HG02938 (cell line): ENCODE data around the gene IFNA4.
"Not testable (repeated sequence)": the region's sequence is repeated elsewhere in the genome, so short reads cannot be mapped to it uniquely, and the experiment has no call there.

Experiments
- ATAC-seq: cut with Tn5 transposase; IDR thresholded peaks from one replicate; pipeline ENCODE4 v1.9.1; 2021; ENCODE audit warnings: mild to moderate bottlenecking, moderate library complexity; ENCODE audit not compliant: unreplicated experiment

The IFNA4 gene

DNA sequence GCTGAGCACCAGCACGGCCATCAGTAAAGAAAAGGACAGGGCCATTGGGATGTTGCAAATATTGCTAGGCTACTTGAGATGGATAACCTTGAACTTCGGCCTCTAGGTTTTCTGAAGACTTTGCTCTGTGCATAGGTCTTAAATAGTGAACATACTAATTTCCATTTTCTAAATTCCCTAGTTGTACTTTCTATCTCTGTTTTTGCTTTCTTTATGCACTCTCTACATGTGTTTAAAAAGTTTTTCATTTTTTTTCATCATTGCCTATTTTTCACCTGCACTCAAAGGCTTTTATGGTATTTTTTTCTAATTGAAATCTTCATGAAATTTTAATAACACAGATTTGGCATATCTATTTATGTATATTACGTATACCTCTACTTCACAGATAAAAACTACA is at the start of gene IFNA4:
IFNA4 (minus strand) TSS at position 101 of the 400 bp plus-strand sequence; CDS start at position 45, 56 bp downstream.
- not testable (repeated sequence) for ATAC-seq

DNA sequence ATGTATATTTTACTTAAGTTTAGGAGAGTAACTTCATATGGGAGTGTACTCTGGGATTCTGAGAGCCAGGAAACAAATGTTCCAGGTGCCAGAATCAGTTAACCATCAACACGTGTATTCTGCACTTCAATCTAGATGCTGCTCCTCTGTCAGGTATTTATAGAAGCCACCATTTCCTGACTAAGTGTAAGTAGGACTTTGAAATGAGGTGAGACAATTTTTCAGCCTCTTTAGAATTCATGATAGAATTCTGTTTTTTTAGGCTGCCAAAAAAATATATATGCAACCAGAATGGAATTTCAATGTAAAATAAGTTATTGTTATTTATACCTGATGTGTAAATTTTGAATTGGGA is 49.0 kb upstream of the IFNA4 start:
- ATAC-seq = not testable (repeated sequence)

DNA sequence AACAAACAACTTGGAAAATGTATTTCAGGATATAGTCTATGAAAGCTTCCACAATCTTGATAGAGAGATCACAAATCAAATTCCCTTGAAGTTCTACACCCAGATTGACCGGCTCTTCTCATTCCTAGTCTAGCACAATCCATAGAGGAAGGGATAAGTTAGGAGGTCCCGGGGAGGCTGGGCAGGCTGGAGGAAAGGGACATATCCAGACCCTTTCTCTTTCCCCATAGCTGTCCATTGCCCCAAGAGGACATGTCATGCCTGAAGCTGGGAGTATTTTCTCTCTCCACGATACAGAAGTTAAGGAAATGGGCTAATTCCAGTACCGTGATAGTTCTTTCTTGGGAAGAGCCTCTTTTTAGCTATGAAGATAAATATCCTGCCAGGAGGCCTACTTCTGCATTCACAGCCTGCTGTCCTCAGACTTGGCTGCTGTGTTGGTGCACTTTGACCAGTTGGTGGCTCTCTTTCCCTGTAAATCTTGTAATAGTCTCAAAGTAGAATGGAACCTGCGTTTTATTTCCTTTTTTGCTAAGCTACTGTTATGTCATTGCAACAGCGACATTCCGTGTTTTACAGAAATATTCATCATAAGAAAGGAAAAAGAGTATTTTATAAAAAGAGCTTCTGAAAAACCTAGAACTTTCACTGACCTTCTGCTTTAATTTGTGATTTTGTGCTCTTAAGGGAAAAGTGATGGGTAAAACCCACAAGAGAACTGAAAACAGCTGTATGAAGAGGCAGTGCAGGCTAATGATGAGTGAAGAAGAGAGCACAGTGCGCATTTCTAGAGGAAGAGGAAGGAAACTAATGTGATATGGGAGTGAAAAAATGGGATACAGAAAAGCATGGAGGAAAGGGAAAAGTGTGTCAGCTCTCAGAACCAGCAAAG is 48.3 kb upstream of the IFNA4 start:
- peak; percentile 86 for ATAC-seq

DNA sequence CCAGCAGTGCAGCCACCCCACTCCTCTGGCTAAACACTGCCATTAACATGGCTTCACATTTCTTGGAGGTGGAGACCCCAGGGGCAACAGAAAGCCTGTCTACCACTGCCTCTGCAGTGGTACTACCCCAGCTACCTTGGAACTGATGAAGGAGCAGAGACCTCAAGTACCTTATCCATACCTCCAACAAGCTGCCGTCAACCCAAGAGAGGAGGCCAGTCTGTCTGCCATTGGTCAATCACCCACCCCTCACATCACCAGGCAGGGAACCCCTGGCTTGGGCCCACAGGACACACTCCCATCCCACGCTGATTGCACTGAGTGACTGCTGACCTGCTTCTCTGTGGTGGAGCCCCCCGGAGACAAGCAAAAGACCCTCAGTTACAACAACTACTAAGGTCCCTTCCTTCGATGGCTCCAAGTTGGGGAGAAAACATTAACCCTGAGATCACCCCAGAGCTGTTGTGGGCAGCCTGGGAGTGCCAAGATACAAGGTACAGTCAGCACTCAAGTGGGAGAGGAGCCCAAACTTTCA is 46.8 kb upstream of the IFNA4 start:
- ATAC-seq = no peak

DNA sequence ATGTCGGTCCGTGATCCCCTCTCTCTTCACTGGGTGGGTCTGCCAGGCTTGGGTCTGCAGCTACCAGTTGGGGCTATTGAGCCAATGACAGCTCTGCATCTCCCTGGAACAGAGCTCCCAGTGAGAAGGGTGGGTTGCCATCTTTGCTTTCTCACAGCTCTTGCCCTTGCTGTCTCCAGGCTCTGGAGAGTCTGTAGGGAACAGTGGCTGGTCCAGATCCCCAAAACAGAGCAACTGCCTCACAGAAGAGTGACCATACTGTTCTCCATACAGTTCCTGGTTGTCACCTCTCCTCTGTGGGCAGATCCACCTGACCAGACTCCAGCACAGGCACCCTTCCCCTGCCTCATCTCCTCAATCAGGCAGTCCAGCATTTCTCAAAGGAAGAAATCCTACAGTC is 45.9 kb upstream of the IFNA4 start:
- ATAC-seq = no peak

DNA sequence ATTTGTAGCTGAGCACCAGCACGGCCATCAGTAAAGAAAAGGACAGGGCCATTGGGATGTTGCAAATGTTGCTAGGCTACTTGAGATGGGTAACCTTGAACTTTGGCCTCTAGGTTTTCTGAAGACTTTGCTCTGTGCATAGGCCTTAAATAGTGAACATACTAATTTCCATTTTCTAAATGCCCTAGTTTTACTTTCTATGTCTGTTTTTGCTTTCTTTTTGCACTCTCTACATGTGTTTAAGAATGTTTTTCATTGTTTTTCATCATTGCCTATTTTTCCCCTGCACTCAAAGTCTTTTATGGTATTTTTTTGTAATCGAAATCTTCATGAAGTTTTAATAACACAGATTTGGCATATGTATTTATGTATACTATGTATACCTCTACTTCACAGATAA is 40.7 kb upstream of the IFNA4 start, which contains the start of gene IFNA17:
IFNA17 (minus strand) TSS at position 101 of the 400 bp plus-strand sequence; CDS start at position 52, 49 bp downstream.
- ATAC-seq = no peak

DNA sequence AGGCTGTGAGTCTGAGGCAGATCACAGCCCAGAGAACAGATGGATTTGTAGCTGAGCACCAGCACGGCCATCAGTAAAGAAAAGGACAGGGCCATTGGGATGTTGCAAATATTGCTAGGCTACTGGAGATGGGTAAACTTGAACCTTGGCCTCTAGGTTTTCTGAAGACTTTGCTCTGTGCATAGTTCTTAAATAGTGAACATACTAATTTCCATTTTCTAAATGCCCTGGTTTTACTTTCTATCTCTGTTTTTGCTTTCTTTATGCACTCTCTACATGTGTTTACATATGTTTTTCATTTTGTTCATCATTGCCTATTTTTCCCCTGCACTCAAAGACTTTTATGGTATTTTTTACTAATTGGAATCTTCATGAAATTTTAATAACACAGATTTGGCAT is 29.8 kb upstream of the IFNA4 start, which contains the start of gene IFNA16:
IFNA16 (minus strand) TSS at position 101 of the 400 bp plus-strand sequence; CDS start at position 95, 6 bp downstream.
- not testable (repeated sequence) for ATAC-seq

DNA sequence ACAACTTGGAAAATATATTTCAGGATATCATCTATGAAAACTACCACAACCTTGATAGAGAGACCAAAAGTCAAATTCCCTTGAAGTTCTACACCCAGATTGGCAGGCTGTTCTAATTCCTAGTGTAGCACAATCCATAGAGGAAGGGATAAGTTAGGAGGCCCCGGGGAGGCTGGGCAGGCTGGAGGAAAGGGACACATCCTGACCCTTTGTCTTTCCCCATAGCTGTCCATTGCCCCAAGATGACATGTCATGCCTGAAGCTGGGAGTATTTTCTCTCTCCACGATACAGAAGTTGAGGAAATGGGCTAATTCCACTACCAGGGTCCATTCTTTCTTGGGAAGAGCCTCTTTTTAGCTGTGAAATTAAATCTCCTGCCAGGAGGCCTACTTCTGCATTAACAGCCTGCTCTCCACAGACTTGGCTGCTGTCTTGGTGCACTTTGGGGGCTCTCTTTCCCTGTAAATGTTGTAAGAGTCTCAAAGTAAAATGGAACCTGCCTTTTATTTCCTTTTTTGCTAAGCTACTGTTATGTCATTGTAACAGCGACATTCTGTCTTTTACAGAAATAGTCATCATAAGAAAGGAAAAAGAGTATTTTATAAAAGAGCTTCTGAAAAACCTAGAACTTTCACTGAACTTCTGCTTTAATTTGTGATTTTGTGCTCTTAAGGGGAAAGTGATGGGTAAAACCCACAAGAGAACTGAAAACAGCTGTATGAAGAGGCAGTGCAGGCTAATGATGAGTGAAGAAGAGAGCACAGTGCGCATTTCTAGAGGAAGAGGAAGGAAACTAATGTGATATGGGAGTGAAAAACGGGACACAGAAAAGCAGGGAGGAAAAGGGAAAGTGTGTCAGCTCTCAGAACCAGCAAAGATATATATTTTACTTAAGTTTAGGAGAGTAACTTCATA is 26.3 kb upstream of the IFNA4 start:
- ATAC-seq = peak; percentile 81

DNA sequence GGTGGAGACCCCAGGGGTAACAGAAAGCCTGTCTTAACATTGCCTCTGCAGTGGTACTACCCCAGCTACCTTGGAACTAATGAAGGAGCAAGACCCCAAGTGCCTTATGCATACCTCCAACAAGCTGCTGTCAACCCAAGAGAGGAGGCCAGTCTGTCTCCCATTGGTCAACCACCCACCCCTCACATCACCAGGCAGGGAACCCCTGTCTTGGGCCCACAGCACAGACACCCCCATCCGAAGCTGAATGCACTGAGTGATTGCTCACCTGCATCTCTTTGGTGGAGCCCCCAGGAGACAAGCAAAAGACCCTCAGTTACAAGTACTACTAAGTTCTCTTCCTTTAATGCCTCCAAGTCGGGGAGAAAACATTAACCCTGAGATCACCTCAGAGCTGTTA is 24.8 kb upstream of the IFNA4 start:
- ATAC-seq = not testable (repeated sequence)

DNA sequence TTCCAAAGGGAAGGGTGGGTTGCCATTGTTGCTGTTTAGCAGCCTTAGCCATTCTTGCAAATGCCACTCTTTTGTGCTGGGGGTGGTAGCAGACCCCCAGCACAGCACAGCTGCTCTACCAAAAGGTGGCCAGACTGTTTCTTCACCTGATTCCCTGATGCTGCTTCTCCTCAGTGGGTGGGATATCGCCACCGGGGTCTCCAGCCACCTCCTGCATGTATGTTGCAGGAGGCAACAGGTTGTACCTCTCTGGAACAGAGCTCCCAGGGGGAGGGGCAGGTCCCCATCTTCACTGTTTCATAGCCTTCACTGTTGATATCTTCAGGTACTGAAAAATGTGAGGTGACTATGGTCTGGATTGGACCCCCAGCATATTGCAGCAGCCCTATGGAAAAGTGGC is 23.4 kb upstream of the IFNA4 start:
- not testable (repeated sequence) for ATAC-seq

DNA sequence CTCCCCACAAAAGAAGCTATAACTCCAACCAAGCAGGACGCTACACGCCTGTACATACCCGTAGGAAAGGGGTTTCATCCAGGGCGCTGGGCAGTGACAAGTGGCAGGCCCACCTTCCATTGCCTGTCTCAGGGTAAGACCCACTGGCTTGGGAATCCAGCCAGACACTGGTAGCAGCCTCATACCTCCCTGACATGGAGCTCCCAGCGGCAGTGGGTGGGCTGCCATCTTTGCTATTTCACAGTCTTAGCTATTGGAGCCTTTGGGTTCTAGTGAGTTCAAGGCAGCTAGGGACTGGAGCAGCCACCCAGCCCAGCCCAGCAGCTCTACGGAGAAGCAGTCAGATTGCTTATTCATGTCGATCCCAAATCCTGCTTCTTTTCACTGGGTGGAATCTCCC is 22.9 kb upstream of the IFNA4 start:
- ATAC-seq = no peak

DNA sequence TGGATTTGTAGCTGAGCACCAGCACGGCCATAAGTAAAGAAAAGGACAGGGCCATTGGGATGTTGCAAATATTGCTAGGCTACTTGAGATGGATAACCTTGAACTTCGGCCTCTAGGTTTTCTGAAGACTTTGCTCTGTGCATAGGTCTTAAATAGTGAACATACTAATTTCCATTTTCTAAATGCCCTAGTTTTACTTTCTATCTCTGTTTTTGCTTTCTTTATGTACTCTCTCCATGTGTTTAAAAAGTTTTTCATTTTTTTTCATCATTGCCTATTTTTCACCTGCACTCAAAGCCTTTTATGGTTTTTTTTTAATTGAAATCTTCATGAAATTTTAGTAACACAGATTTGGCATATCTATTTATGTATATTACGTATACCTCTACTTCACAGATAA is 19.7 kb upstream of the IFNA4 start, which contains the start of gene IFNA10:
IFNA10 (minus strand) TSS at position 101 of the 400 bp plus-strand sequence; CDS start at position 55, 46 bp downstream.
- ATAC-seq = not testable (repeated sequence)

DNA sequence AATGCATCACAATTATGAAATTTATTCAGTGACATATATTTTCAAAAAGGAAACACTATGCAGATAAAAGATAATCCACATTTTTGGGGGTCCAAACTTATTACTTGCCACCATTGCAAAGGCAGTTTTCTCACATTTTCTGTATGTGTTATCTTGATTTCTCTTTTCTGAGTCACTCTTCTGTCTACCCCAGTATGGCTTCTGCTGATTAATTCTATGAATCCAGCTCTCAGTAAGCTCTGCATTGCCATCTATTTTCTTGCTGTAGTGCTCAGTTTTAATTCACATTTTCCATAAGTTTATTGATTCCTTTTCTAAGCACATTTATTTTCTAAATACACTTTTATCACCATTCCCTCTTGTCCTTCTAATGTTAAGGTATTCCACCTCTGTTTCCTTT is 17.8 kb upstream of the IFNA4 start:
- ATAC-seq = no peak

DNA sequence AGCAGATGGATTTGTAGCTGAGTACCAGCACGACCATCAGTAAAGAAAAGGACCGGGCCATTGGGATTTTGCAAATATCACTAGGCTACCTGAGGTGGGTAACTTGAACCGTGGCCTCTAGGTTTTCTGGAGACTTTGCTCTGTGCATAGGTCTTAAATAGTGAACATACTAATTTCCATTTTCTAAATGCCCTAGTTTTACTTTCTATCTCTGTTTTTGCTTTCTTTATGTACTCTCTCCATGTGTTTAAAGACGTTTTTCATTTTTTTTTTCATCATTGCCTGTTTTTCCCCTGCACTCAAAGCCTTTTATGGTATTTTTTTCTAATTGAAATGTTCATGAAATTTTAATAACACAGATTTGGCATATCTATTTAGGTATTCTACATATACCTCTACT is 14.7 kb upstream of the IFNA4 start, which contains the start of gene IFNA7:
IFNA7 (minus strand) TSS at position 101 of the 400 bp plus-strand sequence; CDS start at position 61, 40 bp downstream.
- ATAC-seq = not testable (repeated sequence)

DNA sequence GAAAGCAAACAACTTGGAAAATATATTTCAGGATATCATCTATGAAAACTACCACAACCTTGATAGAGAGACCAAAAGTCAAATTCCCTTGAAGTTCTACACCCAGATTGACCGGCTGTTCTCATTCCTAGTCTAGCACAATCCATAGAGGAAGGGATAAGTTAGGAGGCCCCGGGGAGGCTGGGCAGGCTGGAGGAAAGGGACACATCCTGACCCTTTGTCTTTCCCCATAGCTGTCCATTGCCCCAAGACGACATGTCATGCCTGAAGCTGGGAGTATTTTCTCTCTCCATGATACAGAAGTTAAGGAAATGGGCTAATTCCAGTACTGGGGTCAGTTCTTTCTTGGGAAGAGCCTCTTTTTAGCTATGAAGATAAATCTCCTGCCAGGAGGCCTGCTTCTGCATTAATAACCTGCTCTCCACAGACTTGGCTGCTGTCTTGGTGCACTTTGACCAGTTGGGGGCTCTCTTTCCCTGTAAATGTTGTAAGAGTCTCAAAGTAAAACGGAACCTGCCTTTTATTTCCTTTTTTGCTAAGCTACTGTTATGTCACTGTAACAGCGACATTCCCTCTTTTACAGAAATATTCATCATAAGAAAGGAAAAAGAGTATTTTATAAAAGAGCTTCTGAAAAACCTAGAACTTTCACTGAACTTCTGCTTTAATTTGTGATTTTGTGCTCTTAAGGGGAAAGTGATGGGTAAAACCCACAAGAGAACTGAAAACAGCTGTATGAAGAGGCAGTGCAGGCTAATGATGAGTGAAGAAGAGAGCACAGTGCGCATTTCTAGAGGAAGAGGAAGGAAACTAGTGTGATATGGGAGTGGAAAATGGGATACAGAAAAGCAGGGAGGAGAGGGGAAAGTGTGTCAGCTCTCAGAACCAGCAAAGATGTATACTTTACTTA is 7.7 kb upstream of the IFNA4 start:
- ATAC-seq = peak; percentile 96

DNA sequence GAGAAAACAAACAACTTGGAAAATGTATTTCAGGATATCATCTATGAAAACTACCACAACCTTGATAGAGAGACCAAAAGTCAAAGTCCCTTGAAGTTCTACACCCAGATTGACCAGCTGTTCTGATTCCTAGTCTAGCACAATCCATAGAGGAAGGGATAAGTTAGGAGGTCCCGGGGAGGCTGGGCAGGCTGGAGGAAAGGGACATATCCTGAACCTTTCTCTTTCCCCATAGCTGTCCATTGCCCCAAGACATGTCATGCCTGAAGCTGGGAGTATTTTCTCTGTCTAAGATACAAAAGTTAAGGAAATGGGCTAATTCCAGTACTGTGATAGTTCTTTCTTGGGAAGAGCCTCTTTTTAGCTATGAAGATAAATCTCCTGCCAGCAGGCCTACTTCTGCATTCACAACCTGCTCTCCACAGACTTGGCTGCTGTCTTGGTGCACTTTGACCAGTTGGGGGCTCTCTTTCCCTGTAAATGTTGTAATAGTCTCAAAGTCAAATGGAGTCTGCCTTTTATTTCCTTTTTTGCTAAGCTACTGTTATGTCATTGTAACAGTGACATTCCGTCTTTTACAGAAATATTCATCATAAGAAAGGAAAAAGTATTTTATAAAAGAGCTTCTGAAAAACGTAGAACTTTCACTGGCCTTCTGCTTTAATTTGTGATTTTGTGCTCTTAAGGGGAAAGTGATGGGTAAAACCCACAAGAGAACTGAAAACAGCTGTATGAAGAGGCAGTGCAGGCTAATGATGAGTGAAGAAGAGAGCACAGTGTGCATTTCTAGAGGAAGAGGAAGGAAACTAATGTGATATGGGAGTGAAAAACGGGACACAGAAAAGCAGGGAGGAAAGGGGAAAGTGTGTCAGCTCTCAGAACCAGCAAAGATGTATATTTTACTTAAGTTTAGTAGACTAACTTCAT is 4.3 kb downstream of the IFNA4 start:
- peak; percentile 92 for ATAC-seq

DNA sequence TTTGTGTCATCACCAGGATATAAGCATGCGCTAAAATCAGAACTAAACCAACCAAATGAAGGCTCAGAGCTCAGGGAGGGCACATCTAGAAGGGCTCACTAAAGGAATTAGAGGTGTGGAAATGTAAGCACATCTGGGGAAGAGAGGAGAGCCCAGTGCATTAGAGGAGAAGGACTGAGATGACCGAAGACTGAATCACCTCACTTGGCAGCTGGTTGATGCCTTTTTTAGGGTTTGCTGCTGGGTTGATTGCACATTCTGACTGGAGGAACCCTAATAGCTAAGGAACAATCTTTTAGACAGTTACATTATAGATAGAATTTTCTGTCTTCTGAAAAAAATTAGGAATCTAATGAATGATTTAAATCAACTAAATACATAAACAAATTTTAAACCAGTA is 12.7 kb downstream of the IFNA4 start:
- no peak for ATAC-seq

DNA sequence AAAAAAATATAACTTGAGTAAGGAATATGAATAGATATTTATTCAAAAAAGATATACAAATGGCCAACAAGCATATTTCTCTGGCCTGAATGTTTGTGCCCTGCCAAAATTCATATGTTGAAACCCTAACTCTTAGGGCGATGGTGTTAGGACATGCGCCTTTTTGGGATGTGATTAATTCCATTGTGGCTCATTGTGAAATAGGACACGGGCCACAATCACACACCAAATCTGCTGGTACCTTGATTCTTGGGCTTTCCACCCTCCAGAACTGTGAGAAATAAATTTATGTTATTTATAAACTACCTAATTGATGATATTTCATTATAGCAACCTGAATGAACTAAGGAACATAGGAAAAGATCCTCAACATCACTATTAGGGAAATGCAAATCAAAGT is 15.2 kb downstream of the IFNA4 start:
- ATAC-seq = no peak

DNA sequence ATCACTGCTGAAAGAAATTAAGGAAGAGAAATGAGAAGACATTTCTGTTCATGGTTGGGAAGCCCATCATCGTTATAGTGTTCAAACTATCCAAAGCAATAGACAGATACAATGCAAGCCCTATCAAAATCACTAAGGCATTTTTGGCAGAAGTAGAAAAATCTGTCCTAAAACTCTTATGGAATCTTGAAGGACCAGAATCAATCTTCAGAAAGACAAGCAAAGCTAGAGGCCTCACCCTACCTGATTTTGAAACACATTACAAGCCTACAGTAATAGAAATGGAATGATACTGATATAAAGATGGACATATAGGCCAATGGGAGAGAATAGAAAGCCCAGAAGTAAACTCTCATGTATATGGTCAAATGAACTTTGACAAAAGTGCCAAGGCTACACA is 16.0 kb downstream of the IFNA4 start:
- ATAC-seq = no peak
